22Rv1 (cell line): Measurements from ENCODE around the gene FNBP1L.

Experiments used
- ZFX ChIP-seq: fragments of 450-650 bp; IDR thresholded peaks from 2 replicates; pipeline ENCODE4 v1.6.1; 2017; ENCODE audit warnings: antibody characterized with exemption, borderline replicate concordance
- TF ChIP-seq, protein P1 (sequence below): fragments of 450-650 bp; IDR thresholded peaks from 2 replicates; pipeline ENCODE4 v1.5.1; 2017; ENCODE audit warnings: mild to moderate bottlenecking

DNA sequence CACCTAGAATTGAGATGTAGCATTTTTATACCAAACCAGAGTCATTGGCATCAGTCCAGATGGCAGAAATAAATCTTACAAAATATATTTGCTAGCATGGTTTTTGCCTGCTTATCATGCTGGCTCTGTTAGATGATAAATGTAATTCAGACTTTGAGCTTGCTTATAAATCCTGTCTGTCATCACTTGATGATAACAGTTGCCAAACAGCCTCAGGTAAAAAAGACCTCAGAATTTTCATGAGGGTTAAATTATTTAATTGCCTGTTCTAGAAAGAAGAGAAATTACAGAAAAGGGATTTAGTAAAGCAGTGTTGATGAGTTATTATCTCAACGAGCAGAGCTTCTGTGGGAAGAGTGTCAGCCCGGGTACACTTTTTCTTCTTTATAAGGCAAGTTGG lies 83.3 kb downstream of the FNBP1L start:
- TF ChIP-seq, protein P1, sequence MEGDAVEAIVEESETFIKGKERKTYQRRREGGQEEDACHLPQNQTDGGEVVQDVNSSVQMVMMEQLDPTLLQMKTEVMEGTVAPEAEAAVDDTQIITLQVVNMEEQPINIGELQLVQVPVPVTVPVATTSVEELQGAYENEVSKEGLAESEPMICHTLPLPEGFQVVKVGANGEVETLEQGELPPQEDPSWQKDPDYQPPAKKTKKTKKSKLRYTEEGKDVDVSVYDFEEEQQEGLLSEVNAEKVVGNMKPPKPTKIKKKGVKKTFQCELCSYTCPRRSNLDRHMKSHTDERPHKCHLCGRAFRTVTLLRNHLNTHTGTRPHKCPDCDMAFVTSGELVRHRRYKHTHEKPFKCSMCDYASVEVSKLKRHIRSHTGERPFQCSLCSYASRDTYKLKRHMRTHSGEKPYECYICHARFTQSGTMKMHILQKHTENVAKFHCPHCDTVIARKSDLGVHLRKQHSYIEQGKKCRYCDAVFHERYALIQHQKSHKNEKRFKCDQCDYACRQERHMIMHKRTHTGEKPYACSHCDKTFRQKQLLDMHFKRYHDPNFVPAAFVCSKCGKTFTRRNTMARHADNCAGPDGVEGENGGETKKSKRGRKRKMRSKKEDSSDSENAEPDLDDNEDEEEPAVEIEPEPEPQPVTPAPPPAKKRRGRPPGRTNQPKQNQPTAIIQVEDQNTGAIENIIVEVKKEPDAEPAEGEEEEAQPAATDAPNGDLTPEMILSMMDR = no peak
- TF ChIP-seq ZFX = no peak
